Activated effector memory CD4-positive, alpha-beta T cell treated with anti-CD3 and anti-CD28 coated beads, Interleukin-2, amount 50 U/mL, for 16 hours (primary cell): Measurements from ENCODE around the gene ETNK2.

Experiments used
- DNase-seq: peaks from one replicate; pipeline ENCODE4 v3.0.0-alpha.2; 2020

The ETNK2 gene

GRCh38 chr1:204146965-204147364 lies 4.9 kb downstream of the ETNK2 start:
- no peak for DNase-seq

GRCh38 chr1:204146309-204146708 lies 5.5 kb downstream of the ETNK2 start:
- DNase-seq = no peak

GRCh38 chr1:204145033-204145504 lies 6.8 kb downstream of the ETNK2 start:
- no peak for DNase-seq

- no peak for DNase-seq
Observed at GRCh38 chr1:204143276-204144041, 8.4 kb downstream of the ETNK2 start.

GRCh38 chr1:204142032-204142974 lies 9.5 kb downstream of the ETNK2 start:
- DNase-seq = no peak

- DNase-seq = no peak
Observed at GRCh38 chr1:204141131-204141530, 10.7 kb downstream of the ETNK2 start.

- DNase-seq = no peak
Observed at GRCh38 chr1:204139952-204140351, 11.9 kb downstream of the ETNK2 start.

GRCh38 chr1:204139088-204139487 lies 12.8 kb downstream of the ETNK2 start:
- DNase-seq = no peak

- DNase-seq = no peak
Observed at GRCh38 chr1:204136814-204137213, 15.0 kb downstream of the ETNK2 start.

GRCh38 chr1:204134103-204134502 lies 17.7 kb downstream of the ETNK2 start:
- DNase-seq = no peak

GRCh38 chr1:204132718-204133117 lies 19.1 kb downstream of the ETNK2 start:
- DNase-seq = no peak

GRCh38 chr1:204131978-204132377 lies 19.9 kb downstream of the ETNK2 start:
- DNase-seq = no peak

- DNase-seq = no peak
Observed at GRCh38 chr1:204130981-204131892, 20.6 kb downstream of the ETNK2 start.

GRCh38 chr1:204130178-204130577 lies 21.7 kb downstream of the ETNK2 start:
- DNase-seq = no peak

GRCh38 chr1:204128964-204129896 lies 22.6 kb downstream of the ETNK2 start:
- DNase-seq = peak; percentile 85

GRCh38 chr1:204128464-204128963 lies 23.3 kb downstream of the ETNK2 start:
- no peak for DNase-seq

GRCh38 chr1:204127597-204128242 lies 24.1 kb downstream of the ETNK2 start:
- no peak for DNase-seq

- no peak for DNase-seq
Observed at GRCh38 chr1:204126956-204127355, 24.9 kb downstream of the ETNK2 start.

- DNase-seq = no peak
Observed at GRCh38 chr1:204126386-204126785, 25.5 kb downstream of the ETNK2 start.

GRCh38 chr1:204125759-204126351 lies 26.0 kb downstream of the ETNK2 start:
- no peak for DNase-seq
